GM21515 (cell line): Measurements from ENCODE around the gene AQP5.

Experiments
- ATAC-seq: cut with Tn5 transposase; IDR thresholded peaks from one replicate; pipeline ENCODE4 v1.9.1; 2021; ENCODE audit not compliant: unreplicated experiment

The AQP5 gene

DNA sequence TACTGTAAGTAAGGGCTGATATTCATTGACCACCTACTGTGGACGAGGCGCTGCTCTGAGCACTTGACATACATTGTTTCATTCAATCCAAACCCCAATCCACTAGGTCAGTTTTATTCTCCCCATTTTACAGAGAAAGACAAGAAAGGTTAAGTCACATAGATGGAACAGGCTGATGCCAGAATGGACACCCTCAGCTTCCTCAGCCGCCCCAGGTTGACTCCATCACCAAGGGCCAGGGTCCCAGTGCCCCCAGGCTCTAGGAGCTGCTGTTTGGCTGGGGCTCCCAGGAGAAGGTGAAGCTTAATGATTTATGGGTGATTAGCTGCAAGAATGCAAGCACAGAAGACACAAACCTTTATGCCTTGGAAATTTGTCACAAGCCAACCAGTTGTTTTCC, 11.8 kb upstream of the AQP5 start:
- ATAC-seq: no peak

DNA sequence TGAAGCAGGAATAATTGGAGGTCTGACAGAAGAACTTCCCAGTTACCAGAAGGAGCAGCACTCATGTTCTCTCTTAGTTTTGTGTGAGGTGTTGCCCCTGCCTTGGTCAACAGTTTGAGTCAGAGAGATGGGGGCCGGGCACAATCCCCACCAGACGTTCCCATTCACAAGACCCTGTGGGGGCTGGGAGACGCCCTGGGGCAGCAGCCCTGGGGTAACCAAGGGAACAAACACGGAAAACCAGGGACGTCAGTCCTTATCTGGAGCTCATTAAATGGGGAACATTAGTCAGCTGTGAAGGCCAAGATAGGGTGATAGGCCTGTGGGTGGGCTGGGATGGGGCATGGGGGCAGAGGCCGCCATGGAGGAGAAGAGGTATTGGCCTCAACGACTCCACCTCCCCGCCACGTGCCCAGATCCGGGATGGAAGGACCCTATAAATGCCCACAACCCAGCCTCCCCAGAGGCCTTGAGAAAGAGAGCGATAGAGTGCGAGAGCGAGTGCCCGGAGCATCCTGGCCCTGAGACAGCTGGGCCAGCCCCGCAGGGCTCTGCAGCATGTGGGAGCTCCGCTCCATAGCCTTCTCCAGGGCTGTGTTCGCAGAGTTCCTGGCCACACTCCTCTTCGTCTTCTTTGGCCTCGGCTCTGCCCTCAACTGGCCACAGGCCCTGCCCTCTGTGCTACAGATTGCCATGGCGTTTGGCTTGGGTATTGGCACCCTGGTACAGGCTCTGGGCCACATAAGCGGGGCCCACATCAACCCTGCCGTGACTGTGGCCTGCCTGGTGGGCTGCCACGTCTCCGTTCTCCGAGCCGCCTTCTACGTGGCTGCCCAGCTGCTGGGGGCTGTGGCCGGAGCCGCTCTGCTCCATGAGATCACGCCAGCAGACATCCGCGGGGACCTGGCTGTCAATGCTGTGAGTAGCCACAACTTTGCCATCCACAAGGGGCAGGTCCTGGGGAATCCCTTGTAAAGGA, 11.1 kb upstream of the AQP5 start, which contains the start of gene AQP2:
TSS of gene AQP2 (plus strand) at position 465 of the 979 bp plus-strand sequence. CDS start at position 559, 94 bp downstream.
- ATAC-seq: no peak

DNA sequence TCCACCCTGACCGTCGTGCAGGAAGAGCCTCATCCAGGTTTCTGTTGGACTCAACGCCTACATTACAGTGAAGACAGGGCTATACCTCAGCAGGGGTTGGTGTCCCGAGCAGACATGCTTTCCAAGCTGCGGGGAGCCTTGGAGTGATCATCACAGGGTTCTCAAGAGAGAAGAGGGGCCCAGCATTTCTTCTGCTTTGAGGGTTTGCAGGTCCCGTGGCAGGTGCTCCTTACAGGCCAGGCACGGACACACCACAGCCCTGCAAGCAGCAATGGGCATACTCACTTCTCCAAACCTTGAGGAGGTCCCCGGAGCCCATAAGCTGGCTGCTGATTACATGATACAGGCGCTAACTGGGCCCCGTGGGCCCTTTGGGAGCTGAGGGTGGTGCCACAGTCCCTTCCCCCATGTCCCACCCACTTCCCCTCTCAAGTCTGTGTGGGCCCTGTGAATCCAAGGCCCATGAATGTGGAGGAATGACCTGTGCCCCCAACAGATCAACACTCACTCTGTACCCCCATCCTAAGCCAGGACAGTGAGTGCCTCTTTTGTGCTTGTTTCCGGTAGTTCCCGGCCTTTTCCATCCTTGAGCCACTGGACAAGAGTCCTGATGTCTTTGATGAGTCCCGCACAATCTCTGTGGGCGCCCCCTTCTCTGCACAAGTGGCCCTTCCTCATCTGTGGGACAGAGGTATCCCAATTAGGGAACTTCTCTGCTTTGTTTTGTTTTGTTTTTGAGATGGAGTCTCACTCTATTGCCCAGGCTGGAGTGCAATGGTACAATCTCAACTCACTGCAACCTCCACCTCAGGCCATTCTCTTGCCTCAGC, 10.0 kb upstream of the AQP5 start:
- no peak for ATAC-seq

DNA sequence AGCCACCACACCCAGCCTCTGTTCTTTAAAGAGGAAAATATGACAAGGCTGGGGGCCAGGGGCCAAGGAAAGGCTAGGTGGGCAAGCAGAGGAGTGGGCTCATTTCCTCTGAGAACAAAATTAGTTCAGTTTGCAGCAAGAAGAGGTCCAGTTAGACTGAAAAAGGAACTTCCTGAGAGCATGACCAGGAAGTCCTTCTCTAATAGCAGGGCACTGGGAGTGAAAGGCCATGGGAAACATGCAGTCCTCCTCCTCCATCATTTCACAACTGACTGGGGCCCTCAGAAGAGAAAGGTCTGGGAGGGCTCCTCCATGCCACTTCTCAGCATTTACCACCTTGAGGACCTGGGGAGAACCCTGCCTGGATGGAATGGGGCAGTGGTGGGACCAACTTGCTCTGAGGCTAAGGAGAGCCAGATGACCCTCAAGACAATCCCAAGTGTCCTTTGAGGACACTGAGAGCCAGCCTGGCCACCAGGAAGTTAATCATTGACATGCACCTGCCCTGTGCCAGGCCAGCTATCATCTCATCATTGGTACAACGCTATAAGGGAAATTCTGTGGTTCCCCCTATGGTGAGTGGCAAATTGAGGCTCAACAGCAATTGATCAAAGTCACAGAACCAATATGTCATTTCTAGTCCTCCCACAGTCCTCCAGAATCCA, 9.1 kb upstream of the AQP5 start:
- no peak for ATAC-seq

DNA sequence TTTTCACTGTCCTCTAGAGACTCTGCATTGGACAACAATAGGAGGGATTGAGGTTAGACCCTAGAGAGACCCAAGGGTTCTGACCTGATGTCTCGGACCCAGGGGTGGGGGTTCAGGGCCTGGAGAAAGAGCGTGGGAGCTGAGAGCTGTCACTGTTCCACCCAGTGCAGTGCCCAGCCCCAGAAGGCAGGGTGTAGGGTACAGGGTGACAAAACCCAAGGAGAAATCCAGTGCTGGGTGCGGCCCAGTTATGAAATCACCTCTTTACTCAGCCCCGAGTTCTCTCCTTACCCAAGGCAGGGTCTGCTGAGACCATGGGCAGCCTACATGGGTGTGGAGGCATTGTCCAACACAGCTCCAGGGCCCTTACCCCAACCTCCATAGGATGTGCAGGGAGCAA, 8.5 kb upstream of the AQP5 start:
- ATAC-seq: no peak

DNA sequence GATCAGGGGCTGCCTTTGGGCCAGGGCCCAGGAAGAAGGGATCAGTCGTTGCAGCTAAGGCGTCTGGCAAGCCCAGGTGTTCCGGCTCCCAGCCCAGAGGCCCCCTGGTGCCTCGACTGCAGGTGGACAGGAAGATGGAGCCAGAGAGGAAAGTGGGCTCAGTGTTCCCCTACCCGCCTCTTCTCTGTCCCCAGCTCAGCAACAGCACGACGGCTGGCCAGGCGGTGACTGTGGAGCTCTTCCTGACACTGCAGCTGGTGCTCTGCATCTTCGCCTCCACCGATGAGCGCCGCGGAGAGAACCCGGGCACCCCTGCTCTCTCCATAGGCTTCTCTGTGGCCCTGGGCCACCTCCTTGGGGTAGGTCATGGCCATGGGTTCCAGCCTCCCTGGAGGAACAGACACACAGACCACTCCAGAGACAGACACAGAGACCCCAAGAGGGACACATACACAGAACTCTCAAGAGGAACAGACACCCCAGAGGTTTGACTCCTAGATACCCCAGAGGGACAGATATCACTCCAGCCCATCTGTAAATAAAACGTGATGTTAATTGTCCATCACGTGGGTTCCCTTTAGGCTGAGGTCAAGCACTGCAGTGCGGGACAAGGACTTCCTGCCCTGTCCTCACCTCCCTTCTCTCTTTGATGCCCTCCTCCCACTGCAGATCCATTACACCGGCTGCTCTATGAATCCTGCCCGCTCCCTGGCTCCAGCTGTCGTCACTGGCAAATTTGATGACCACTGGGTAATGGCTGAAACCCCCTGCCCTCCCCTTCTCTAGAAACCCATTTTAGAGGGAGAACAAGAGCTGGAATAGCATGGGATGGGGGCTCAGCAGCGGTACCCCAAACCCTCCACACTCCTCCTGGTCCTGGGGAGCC, 7.5 kb upstream of the AQP5 start:
- no peak for ATAC-seq

DNA sequence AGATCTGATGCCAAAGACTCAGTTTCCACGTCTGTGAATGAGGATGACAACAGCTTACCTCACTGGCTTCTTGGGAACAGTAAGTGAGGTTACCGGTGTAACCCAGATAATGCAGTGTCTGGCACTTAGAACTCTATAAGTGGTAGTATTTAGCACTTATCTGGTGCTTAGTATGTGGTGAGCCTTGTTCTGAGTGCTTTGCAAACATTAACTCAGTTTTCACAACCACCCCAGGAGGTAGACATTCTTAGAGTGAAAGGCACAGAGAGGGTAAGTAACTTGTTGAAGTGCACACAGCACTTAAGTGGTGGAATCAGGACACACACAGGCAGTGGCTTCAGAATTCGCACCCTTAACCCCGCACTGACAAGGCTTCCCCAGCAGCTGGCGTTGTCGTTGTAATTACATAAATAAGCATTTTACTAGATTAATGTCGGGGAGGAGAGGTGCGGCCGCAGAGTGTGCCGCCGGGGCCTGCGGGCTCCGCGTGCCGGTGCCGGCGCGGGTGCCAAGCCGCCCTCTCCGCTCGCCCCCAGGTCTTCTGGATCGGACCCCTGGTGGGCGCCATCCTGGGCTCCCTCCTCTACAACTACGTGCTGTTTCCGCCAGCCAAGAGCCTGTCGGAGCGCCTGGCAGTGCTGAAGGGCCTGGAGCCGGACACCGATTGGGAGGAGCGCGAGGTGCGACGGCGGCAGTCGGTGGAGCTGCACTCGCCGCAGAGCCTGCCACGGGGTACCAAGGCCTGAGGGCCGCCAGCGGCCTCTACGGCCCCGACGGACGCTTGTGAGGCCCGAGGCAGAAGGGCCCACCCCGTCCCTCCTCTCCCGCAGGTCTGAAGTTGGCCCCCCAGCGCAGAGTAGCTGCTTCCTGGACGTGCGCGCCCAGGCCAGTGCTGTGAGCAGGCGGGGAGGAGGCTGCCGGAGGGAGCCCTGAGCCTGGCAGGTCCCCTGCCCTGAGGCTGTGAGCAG, 6.5 kb upstream of the AQP5 start:
- no peak for ATAC-seq

DNA sequence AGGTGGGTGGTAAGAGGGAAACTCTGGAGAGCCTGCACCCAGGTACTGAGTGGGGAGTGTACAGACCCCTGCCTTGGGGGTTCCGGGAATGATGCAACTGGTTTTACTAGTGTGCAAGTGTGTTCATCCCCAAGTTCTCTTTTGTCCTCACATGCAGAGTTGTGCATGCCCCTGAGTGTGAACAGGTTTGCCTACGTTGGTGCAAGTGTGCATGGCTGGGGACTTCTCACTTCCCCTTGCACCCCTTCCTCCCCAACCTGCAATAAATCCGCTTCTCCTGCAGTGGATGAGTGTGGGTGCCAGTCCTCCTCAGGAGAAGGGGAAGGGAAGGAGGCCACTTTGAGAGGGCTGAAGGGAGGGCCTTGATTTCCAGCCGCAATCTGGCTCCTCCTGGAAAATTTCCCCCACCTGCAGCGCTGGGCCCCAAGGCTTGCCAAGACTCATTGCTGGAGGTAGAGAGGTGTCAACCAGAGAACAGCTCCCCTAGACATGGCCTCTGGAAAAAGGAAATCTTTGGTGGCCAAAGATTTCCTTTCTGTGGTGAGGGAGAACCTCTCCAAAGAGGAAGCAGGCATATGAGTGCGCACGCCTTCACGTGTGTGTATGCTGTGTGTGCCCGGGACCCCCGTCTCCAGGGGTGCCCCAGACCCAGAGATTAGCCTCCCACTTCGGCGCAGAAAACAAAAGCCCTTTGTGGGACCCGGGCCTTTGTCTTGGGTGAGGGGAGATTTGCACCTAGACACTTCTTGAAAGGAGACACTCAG, 5.6 kb upstream of the AQP5 start:
- ATAC-seq: no peak

DNA sequence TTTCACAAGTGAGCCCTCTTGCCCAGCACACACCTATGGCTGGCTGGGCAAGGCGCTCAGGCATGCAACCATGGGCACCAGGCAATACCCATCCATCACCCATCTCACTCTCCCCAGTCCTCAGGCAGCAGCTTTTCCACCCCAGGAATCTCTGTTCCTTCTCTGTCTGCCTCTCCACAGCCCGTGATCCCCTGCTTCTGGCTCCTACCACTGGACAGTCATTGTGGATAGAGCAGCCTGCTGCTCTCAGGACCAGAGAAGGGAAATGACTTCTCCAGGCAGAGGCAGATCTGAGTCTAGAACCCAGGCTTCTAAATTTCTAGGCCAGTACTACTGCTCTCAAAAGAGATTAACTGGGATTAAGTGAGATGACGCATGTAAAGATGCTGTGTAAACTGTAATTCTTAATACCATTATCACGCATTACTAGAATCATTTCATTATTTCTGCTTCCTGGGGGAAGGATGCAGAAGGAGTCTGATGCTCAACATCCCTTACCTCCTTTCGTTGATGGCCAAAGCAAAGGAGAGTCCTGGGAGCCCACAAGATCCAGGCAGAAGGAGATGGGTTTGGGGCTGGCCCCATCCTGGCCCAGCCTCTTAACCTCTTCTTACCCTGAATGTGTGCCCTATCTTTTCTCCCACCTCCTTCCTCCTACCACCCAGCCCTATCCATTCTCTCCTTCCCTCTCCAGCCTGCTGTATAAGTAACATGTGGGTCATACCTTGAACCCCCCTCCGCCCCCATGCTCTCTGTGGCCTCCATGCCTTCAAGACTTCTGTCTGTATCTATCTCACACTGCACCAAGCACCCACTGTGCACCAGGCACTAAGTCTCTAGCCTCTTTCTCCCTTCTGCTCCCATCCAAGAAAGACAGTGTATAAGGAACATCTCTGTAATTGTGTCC, 4.8 kb upstream of the AQP5 start:
- ATAC-seq: no peak

DNA sequence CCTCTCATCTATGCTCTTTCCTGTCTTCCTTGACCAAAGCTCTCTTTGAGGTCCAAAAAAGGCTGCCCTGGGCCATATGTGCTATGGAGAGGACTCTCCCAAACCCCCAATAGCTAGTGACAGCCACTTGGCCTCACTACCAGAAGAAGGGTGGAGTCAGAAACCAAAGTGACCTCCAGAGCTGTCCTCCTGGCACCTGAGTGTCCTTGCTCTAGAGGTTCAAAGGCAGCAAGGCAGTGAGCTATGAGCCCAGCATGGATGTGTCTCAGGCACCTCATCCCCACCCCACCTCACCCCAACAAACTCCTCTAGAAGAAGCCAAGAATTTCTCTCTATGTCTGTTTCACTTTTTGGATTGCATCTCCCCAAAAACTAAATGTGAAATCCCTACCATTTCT, 4.1 kb upstream of the AQP5 start:
- ATAC-seq: no peak

DNA sequence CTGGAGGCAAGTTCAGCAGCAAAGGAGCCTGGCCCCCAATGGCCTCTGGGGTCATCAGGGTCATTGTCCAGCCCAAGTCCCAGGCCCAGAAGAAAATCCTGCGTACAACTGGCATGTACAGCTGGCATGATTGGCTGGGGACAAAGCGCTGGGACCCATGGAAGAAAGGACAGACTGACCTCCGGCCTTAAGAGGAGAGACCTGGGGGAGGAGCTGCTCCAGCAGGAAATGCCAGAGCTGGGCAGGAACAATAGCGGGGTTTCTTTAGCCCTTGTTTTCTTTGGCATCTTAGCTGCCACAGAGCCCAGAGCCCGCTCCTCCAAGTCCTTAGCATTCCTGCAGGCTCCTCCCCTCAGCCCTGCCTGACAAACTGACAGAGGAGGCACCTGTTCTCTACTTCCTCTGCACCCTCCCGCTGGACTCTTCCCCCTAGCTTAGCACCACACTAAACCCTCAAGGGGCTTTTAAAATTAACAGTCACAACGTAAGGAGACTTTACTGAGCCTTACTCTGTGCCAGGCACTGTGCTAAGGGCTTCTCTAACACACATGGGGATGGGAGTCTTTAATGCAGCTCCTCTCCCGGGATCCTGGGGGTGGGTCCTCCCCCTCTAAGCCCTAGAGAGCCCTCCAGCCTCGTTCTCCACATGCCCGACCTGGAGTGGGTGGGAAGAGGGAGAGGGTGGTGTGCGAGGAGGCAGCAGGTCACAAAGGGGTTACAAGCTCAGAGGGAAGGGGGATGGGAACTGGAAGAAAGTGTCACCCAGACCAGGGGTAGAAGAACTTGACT, 1.8 kb upstream of the AQP5 start:
- ATAC-seq: no peak

DNA sequence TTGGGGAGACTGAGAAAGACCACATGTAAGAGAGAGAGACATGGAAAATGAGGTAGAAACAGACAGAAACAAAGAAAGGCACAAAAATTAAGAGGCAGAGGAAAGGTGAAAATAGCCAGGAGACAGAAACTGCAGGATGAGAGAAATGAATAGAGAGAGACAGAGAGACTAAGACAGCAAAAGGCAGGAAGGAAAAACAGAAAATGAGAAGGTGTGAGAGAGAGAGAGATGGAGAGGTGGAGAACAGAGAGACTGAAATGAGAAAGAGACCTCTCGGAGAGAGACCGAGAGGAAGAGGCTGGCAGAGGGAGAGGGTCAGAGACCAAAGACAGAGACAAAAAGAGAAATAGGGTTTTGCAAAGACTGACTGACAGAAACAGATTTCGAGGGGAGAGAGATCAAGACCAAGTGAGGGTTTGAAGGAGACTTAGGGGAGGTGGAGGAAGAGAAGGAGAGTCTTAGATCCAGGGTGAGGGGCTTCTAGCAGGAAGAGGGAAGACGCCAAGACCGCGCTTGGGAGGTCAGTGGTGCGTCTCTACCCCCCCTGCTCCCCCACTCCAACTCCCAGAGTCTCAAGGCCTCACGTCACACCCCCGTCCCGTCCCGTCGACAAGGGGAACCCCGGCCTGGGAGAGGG, 1.1 kb upstream of the AQP5 start:
- ATAC-seq: no peak

DNA sequence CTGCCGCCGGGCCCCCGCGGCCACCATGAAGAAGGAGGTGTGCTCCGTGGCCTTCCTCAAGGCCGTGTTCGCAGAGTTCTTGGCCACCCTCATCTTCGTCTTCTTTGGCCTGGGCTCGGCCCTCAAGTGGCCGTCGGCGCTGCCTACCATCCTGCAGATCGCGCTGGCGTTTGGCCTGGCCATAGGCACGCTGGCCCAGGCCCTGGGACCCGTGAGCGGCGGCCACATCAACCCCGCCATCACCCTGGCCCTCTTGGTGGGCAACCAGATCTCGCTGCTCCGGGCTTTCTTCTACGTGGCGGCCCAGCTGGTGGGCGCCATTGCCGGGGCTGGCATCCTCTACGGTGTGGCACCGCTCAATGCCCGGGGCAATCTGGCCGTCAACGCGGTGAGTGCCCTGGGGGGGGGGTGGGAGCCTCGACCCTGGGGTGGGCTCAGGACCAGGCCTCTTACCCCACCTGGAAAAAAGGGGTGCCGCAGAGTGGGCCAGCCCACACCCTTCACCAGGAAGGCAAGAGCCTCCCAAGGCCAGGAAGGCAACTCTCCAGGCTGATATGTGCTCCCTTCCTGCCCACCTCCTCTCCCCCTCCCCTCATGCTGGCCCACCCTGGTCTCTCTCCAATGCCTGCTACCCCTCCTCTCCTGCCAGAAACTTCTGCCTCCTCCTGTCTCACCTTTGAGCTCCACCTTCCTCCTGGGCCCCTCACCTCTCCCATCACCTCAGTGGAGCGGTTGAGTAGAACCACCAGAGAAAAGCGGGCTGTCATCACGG, 507 bp downstream of the AQP5 start:
- no peak for ATAC-seq

DNA sequence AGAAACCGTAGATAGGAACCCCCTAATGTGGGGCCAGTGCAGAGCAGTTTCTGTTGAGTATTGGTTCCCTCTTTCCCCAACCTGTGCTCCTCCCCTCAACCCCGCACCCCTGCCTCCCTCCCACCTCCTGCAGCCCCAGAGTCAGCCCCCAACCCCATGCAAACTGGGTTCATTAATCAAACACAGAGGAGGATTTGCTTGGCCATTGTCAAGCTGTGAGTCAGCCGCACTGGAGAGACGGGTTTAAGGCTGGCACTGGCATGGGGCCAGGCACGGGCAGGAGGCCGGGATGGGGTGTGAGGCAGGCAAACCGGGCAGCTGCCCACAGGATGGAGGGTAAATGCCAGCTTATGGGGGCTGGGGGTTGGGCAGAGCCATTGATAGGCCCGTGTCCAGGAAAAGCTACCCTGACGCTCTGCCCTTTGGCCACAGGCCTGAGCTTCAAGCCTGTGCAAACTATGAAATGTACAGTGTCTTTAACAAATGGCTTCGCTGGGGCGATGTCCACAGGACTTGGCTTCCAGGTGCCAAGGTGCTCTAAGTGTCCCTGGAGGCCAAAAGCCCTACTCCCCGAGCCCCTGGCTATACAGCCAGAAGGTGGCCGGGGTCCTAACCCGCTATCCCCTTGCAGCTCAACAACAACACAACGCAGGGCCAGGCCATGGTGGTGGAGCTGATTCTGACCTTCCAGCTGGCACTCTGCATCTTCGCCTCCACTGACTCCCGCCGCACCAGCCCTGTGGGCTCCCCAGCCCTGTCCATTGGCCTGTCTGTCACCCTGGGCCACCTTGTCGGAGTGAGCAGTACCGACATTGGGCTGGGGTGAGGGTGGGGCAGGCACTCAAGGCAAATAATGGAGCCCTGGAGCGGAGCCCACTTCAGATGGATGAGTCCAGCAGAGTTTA, 1.4 kb downstream of the AQP5 start:
- no peak for ATAC-seq
